MV-4-11 (cell line): ENCODE measurements around the gene NMNAT2.
A peak's percentile ranks its signal among the peaks of the same experiment; 100 is the strongest.
"Not testable (repeated sequence)": the region's sequence is repeated elsewhere in the genome, so short reads cannot be mapped to it uniquely, and the experiment has no call there.

Experiments used
- DNase-seq: peaks from one replicate; lab custom pipeline; 2025; lab: John Stamatoyannopoulos, UW

Gene NMNAT2

DNA sequence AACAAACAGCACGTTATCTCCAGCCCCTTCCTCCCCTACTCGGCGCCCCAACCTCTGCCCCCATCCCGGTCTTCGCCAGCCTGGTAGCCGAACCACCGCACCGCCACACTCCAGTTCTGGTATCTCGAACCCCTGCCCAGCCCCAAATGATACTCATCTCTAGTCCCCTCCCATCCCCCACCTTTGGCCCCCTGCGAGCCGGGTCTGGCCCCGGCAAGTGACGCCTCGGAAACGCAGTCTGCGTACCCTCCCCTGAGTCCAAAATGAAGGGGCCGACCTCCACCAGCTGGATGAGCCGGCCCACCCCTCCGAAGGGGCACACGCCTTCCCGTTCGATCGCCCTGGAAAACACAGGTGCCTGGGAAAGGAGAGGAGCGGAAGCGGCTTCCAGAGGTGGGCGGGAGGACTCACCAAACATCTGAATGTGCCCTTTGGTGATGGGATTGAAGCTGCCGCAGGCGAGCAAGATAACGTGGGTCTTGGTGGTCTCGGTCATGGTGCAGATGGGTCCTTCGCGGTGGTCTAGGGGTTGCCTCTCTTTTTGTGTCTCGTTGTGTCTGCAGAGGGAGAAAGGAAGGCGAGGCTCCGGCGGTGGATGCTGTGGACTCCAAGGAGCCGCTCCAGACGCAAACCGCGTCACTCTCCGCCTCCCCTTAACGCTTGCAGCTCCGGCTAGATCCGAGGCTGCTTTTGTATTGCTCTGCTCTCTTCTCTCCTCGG lies at the start of gene NMNAT2:
TSS of gene NMNAT2 (minus strand) at position 609 of the 720 bp plus-strand sequence. CDS start at position 496, 113 bp downstream.
- no peak for DNase-seq

DNA sequence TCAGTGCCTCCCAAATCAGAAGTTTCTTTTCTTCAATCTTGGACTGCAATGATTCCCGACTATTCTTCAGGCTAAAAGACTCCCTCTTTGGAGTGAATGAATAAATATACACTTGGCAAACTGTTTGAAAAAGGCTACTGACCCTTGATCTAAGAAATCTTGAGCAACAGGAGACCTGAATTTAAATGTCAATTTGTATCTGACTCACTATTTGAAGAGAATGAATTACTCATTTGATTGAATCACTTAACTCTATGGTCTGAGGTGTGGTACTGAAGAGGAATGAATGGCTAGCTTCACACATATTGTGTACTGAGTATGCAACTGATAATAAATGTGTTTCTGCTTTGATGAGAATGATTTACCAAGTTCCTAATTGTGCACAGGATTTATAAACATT lies 49.5 kb upstream of the NMNAT2 start:
- DNase-seq = no peak

GRCh38 chr1:183466781-183467180 lies 48.6 kb upstream of the NMNAT2 start:
- DNase-seq = peak; percentile 4

- DNase-seq = no peak
Observed at GRCh38 chr1:183463566-183463965, 45.4 kb upstream of the NMNAT2 start.

DNA sequence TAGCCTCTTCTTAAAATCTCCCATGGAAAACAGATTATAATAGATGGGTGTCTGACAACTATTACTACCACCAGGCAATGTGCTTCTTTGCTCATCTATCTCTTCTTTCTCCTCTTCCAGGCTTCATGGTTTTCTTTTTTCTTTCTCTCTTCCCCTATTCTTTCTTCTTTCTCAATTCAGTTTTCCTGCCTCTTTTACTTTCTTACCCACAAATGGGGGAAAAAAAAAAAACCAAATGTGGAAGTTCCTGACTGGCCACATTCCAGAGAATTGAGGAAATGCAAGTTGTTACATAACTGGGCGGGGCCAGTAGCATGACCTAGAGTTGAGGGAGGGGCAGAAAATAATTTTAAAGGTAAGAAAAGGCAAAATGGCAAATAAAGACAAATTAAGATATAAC lies 43.2 kb upstream of the NMNAT2 start:
- peak; percentile 92 for DNase-seq

DNA sequence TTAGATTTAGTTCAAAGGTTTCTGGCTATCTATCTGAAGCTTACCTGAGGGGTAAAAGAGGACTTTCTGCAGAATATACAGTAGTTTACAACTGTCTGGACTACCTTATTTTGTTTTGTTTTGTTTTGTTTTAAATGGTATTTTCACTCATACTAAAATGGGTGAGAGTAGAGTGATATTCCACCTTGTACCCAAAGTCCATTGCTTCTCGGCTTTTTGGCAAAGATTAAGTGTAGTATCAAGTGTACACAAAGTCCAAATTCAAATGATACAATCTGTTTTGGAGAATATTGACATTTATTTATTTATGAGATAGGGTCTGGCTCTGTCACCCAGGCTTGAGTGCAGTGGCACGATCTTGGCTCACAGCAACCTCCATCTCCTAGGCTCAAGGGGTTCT lies 42.4 kb upstream of the NMNAT2 start:
- DNase-seq = no peak

- no peak for DNase-seq
Observed at GRCh38 chr1:183457449-183457848, 39.3 kb upstream of the NMNAT2 start.

DNA sequence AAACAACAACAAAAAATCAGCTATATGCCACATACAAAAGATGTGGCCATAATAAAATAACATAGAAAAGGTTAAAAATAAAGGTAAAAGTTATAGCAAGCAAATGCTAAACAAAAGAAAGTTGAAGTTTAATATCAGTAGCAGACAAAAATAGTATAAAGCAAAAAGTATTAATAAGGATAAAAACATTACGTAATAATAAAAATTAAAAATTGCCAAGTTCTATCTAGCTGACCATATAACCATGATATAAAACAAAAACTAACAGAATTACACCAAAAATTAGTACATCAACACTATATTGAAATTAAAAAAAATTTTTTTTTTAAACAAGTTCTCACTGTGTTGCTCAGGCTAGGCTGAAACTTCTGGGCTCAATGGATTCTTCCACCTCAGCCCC lies 38.6 kb upstream of the NMNAT2 start:
- no peak for DNase-seq

DNA sequence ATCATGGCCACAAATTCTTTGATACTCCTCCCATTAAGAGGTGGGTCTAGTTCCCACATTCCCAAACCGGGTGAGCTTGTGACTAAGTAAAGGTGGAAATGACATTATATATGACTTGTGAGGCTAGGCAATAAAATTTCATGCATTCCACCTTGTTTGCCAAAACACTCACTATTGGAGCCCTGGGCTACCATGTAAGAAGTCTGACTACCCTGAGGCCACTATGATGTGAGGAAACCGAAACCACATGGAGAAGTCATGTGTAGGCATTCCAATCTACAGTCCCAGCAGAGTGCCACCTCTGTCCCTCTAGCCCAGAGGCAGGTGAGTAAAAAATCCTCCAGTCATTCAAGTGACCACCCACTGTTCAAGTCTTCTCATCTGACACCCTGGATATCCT lies 36.2 kb upstream of the NMNAT2 start:
- no peak for DNase-seq

GRCh38 chr1:183450093-183450492 lies 31.9 kb upstream of the NMNAT2 start:
- DNase-seq = no peak

GRCh38 chr1:183449223-183449770 lies 31.1 kb upstream of the NMNAT2 start:
- DNase-seq = no peak

- no peak for DNase-seq
Observed at GRCh38 chr1:183444243-183444642, 26.1 kb upstream of the NMNAT2 start.

- no peak for DNase-seq
Observed at GRCh38 chr1:183443466-183443865, 25.3 kb upstream of the NMNAT2 start.

GRCh38 chr1:183443011-183443410 lies 24.8 kb upstream of the NMNAT2 start:
- DNase-seq = peak; percentile 5

DNA sequence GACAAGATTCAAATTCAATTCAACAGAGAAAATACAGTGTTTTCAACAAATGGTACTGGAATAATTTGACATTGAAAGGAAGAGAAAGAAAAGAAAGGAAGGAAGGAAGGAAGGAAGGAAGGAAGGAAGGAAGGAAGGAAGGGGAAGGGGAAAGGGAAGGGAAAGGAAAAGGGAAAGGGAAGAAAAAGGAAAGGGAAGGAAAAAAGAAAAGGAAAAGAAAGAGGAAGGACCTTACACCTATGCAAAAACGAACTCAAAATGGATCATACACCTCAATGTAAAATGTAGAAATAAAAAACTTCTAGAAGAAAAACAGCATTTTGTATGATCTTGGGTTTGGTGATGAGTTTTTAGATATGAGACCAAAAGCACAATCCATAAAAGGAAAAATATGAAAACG lies 19.9 kb upstream of the NMNAT2 start:
- no peak for DNase-seq

DNA sequence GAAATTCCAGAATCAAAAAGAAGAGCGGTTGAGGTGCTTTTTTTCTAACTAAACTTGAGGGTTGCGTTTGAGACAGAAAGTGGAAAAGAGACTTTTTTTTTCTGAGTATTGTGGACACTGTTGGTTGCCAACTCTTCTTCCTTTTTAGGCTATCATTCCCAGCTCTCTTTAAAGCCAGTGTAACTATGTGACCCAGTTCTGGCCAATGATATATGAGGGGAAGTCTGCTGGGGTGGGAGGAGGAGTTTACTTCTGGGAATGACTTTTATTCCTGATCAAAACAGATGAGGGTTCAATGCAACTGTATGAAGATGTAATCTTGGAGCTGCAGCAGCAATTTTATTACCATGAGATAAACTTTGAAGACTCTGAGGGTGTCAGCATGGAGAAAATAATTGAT lies 17.3 kb upstream of the NMNAT2 start:
- no peak for DNase-seq

GRCh38 chr1:183433703-183434102 lies 15.5 kb upstream of the NMNAT2 start:
- DNase-seq = no peak

DNA sequence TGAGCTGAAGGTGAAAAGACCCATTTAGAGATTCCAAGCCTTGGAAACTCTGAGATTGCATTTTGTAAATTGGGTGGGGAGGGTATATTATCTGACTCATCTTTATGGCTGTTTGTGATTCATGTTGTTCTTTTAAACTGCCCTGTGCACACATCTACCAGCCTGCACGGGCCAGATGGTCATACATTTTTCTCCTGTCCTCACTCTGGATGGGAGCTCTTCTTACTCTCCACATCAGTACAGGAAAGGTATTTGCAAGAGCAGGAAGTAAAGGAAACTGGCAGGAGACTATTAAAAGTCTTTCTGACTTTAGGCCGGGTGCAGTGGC lies 14.3 kb upstream of the NMNAT2 start:
- no peak for DNase-seq

- no peak for DNase-seq
Observed at GRCh38 chr1:183431840-183432547, 13.8 kb upstream of the NMNAT2 start.

GRCh38 chr1:183427591-183427990 lies 9.4 kb upstream of the NMNAT2 start:
- DNase-seq = not testable (repeated sequence)

- DNase-seq = no peak
Observed at GRCh38 chr1:183424691-183425090, 6.5 kb upstream of the NMNAT2 start.

DNA sequence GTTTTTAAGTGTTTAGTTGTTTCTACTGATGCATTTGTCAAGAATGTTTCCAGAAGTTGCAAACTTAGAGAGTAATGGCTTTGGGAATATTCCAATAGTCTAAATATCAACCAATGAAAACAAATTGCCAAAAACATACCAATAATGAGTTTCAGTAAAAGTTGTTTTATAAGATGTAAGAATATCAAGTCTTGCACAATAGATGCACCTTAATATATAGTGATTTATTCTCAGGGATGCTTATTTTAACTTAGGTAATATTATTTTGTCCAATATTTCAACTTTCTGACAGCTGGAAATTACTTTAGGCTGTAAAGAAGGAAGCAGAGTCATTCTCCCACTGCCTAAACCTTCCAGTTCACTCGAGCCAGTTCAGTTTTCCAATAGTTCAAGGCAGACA lies 5.4 kb upstream of the NMNAT2 start:
- DNase-seq = no peak

GRCh38 chr1:183419399-183419798 lies 1.2 kb upstream of the NMNAT2 start:
- no peak for DNase-seq

GRCh38 chr1:183418696-183419095 lies 516 bp upstream of the NMNAT2 start:
- no peak for DNase-seq
